HG03097 (cell line): ENCODE measurements around the gene ERMN.
"Not testable (repeated sequence)": the region's sequence is repeated elsewhere in the genome, so short reads cannot be mapped to it uniquely, and the experiment has no call there.

Source experiments
- ATAC-seq: cut with Tn5 transposase; IDR thresholded peaks from one replicate; pipeline ENCODE4 v1.9.1; 2021; ENCODE audit not compliant: unreplicated experiment, low FRiP score

Gene ERMN

GRCh38 chr2:157325786-157326185 lies at the start of gene ERMN:
ERMN (minus strand) TSS chr2:157325824; CDS start chr2:157325642, 182 bp downstream.
- no peak for ATAC-seq

- no peak for ATAC-seq
These were observed 49.8 kb upstream of the ERMN start for GRCh38 chr2:157375384-157375783.

GRCh38 chr2:157368508-157368907 lies 42.9 kb upstream of the ERMN start:
- not testable (repeated sequence) for ATAC-seq

GRCh38 chr2:157367704-157368103 lies 42.1 kb upstream of the ERMN start:
- ATAC-seq: no peak

GRCh38 chr2:157364257-157364974 lies 38.8 kb upstream of the ERMN start:
- ATAC-seq: peak; percentile 83

GRCh38 chr2:157363612-157364101 lies 38.0 kb upstream of the ERMN start:
- ATAC-seq: peak; percentile 71

- no peak for ATAC-seq
These were observed 37.0 kb upstream of the ERMN start for GRCh38 chr2:157362627-157363026.

GRCh38 chr2:157361526-157361925 lies 35.9 kb upstream of the ERMN start:
- no peak for ATAC-seq

GRCh38 chr2:157359628-157360027 lies 34.0 kb upstream of the ERMN start:
- no peak for ATAC-seq

- ATAC-seq: no peak
These were observed 30.0 kb upstream of the ERMN start for GRCh38 chr2:157355618-157356017.

- no peak for ATAC-seq
These were observed 24.4 kb upstream of the ERMN start for GRCh38 chr2:157349949-157350515.

- ATAC-seq: no peak
These were observed 22.8 kb upstream of the ERMN start for GRCh38 chr2:157348291-157348921.

- ATAC-seq: no peak
These were observed 20.2 kb upstream of the ERMN start for GRCh38 chr2:157345647-157346389.

- ATAC-seq: not testable (repeated sequence)
These were observed 15.8 kb upstream of the ERMN start for GRCh38 chr2:157341381-157341780.

GRCh38 chr2:157339965-157340655 lies 14.5 kb upstream of the ERMN start:
- no peak for ATAC-seq

- ATAC-seq: no peak
These were observed 12.4 kb upstream of the ERMN start for GRCh38 chr2:157337978-157338377.

- no peak for ATAC-seq
These were observed 10.8 kb upstream of the ERMN start for GRCh38 chr2:157336137-157337010.

- no peak for ATAC-seq
These were observed 9.2 kb upstream of the ERMN start for GRCh38 chr2:157334797-157335196.

- no peak for ATAC-seq
These were observed 8.7 kb upstream of the ERMN start for GRCh38 chr2:157334335-157334734.
